Lung (tissue), 12 donors: ENCODE data around the gene ATP13A5. TPM values are rescaled to one million over a fixed set of nuclear protein-coding genes. Genes with fewer than 3 reads are reported as not detected.

Experiments
- ATAC-seq: fragments of 200-7000 bp; cut with Tn5 transposase; one replicate; pipeline ENCODE4 v1.9.1; 2020; ENCODE audit warnings: moderate number of reproducible peaks; ENCODE audit not compliant: insufficient read depth, low FRiP score
- DNase-seq, 3 donors: peaks; one replicate each; pipeline ENCODE4 v3.0.0-alpha.2; 2013 to 2017
- H3K27ac ChIP-seq, 2 donors: one replicate each; pipeline ENCODE4 v1.5.1; 2013; ENCODE audit warnings: mild to moderate bottlenecking in 2 of 2, moderate library complexity in 2 of 2, control low read depth in 1 of 2, inconsistent platforms in 1 of 2, low read depth in 1 of 2, low read length in 1 of 2
- H3K27me3 ChIP-seq, 3 donors: one replicate each; pipeline ENCODE4 v1.5.1; 2013; ENCODE audit warnings: low read length in 2 of 3; ENCODE audit not compliant: control insufficient read depth in 3 of 3, insufficient read depth in 3 of 3
- H3K36me3 ChIP-seq, 4 donors: one replicate each; pipeline ENCODE4 v1.5.1; 2013; ENCODE audit warnings: low read length in 4 of 4, mild to moderate bottlenecking in 1 of 4, moderate library complexity in 1 of 4; ENCODE audit not compliant: control insufficient read depth in 4 of 4, insufficient read depth in 4 of 4
- H3K4me1 ChIP-seq, 5 donors: one replicate each; pipeline ENCODE4 v1.5.1; 2013; ENCODE audit warnings: low read length in 5 of 5, mild to moderate bottlenecking in 2 of 5, moderate library complexity in 1 of 5; ENCODE audit not compliant: control insufficient read depth in 5 of 5, insufficient read depth in 5 of 5
- H3K4me3 ChIP-seq: one replicate; pipeline ENCODE4 v1.5.1; 2013; ENCODE audit warnings: mild to moderate bottlenecking, control low read depth, moderate library complexity
- H3K9ac ChIP-seq, 2 donors: one replicate each; pipeline ENCODE4 v1.5.1; 2013; ENCODE audit warnings: low read length in 2 of 2, control low read depth in 1 of 2; ENCODE audit not compliant: insufficient read depth in 1 of 2
- H3K9me3 ChIP-seq, 4 donors: one replicate each; pipeline ENCODE4 v1.5.1; 2013; ENCODE audit warnings: low read length in 3 of 4, mild to moderate bottlenecking in 1 of 4, moderate library complexity in 1 of 4; ENCODE audit not compliant: control insufficient read depth in 4 of 4, insufficient read depth in 3 of 4
- CTCF ChIP-seq: IDR thresholded peaks from 2 replicates; pipeline ENCODE4 v1.5.1; 2012; ENCODE audit warnings: mild to moderate bottlenecking; ENCODE audit errors: control extremely low read depth, extremely low read depth
- WGBS, 2 donors: extraction: QIAGEN DNeasy Blood & Tissue Kit; methylation state at CpG; one replicate each; pipeline ENCODE4 v1.1.7; 2013; 5-methylcytosine and 5-hydroxymethylcytosine counted together
- polyA plus RNA-seq, 2 donors: library from polyadenylated mRNA; stranded (reverse); fragments of 200-250 nt; gene quantifications; one replicate each; pipeline ENCODE4 v1.2.1, GENCODE V29; 2013
- total RNA-seq, 2 donors: library from RNA; depleted of rRNA in 1 of 2; stranded (reverse); fragments of >200 nt in 1 of 2; gene quantifications; one replicate each; pipeline ENCODE4 v1.2.1, GENCODE V29; 2014 to 2021
- donor health status: control.
- donor health status: control.
- donor health status: Bipolar disorder and iron deficiency.
- donor health status: healthy.
- donor health status: DM: yes; HTN: yes; CAD: no.

ATP13A5 gene
- total and polyA plus RNA-seq, 4 donors, result 0.34 to 1.2 (median 1.1) TPM

- TF ChIP-seq CTCF, result no peak
- Histone ChIP-seq H3K9me3 (no peaks in the 10 kb centered on the region), H3K27me3 (no peaks in the 10 kb centered on the region), H3K4me3 (no peak overlapping the region), H3K36me3 (no peaks in the 10 kb centered on the region), H3K27ac (no peak overlapping the region), H3K9ac (no peak overlapping the region), H3K4me1 (no peaks in the 10 kb centered on the region)
- DNase-seq (no peak), ATAC-seq (no peak)
- 42 to 68% methylated on average over 2 of the region's 2 CpGs for WGBS, 2 donors
Observed at GRCh38 chr3:193387596-193387995, 9.0 kb upstream of the ATP13A5 start.

- Histone ChIP-seq H3K9ac (no peak overlapping the region), H3K4me3 (no peak overlapping the region), H3K4me1 (no peaks in the 10 kb centered on the region), H3K27ac (no peak overlapping the region), H3K9me3 (peaks cover 0 to 2% (median 0%) of the 10 kb centered on the region in 4 donors), H3K36me3 (no peaks in the 10 kb centered on the region), H3K27me3 (no peaks in the 10 kb centered on the region)
- no peak for TF ChIP-seq CTCF
- ATAC-seq (no peak), DNase-seq (no peak)
- 12 to 45% methylated on average over 2 of the region's 2 CpGs for WGBS, 2 donors
Observed at GRCh38 chr3:193377591-193377990, 962 bp downstream of the ATP13A5 start.

GRCh38 chr3:193375614-193376013, 2.9 kb downstream of the ATP13A5 start:
- H3K9ac ChIP-seq, result no peak overlapping the region
- no peaks in the 10 kb centered on the region for H3K36me3 ChIP-seq
- no peak overlapping the region for H3K4me3 ChIP-seq
- ATAC-seq (no peak), DNase-seq (no peak)
- H3K27ac ChIP-seq, result no peak overlapping the region
- peaks cover 0 to 2% (median 0%) of the 10 kb centered on the region in 4 donors for H3K9me3 ChIP-seq
- H3K27me3 ChIP-seq, result no peaks in the 10 kb centered on the region
- no peak for TF ChIP-seq CTCF
- WGBS, 2 donors, result 91 to 94% methylated on average over 8 of the region's 8 CpGs
- no peaks in the 10 kb centered on the region for H3K4me1 ChIP-seq

GRCh38 chr3:193372783-193373182, 5.8 kb downstream of the ATP13A5 start:
- no peak for TF ChIP-seq CTCF
- no peak for ATAC-seq
- H3K27me3 ChIP-seq, result no peaks in the 10 kb centered on the region

More at GRCh38 chr3:193372783-193373182, 5.8 kb downstream of the ATP13A5 start:
- no peak overlapping the region for H3K4me3 ChIP-seq
- no peak overlapping the region for H3K9ac ChIP-seq
- peaks cover 0 to 2% (median 0%) of the 10 kb centered on the region in 4 donors for H3K9me3 ChIP-seq
- no peaks in the 10 kb centered on the region for H3K4me1 ChIP-seq
- no peak overlapping the region for H3K27ac ChIP-seq
- no peaks in the 10 kb centered on the region for H3K36me3 ChIP-seq
- DNase-seq, result no peak
